Activated CD8-positive, alpha-beta memory T cell treated with anti-CD3 and anti-CD28 coated beads, Interleukin-2, amount 50 U/mL, for 1 hour (primary cell): Measurements from ENCODE around the gene CYP19A1.

Source experiments
- DNase-seq: peaks from one replicate; pipeline ENCODE4 v3.0.0-alpha.2; 2020; ENCODE audit errors: extremely low read depth

The CYP19A1 gene

DNA sequence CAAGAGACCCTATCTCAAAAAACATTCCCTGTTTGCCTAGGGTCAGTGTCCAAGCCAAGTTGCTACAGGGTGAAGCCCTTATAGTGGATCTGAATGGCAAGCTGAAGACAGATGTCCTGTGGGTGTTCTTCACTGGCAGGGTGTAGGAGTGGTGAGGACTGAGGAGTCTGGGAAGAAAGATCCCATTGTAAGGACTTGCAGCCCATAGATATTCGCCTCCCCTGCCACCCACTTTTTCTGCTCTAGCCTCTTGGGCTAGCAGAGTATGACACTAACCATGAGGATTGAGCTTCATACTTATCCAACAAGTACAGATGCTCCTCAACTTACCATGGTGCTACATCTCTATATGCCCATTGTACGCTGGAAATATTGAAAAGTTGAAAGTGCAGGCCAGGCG lies 13.2 kb downstream of the CYP19A1 start:
- no peak for DNase-seq

DNA sequence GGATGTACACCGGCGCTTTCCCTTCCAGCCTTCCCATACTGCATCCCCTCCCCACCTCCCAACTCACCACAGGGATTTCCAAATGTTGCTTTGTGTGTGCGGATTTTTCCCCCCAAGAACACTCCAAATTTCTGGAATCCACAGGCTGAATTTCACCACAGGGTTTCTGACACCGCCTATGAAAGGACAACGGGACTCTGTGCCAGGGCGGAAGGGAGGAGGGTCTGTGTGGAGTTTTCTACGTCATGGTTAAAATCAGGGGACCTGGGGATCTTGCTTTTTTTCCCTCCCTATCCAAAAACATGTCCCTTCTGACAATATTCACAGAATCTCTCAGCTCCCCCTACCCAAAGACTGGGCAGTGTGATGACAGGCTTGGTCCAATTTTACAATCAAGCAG lies 14.6 kb downstream of the CYP19A1 start:
- no peak for DNase-seq

DNA sequence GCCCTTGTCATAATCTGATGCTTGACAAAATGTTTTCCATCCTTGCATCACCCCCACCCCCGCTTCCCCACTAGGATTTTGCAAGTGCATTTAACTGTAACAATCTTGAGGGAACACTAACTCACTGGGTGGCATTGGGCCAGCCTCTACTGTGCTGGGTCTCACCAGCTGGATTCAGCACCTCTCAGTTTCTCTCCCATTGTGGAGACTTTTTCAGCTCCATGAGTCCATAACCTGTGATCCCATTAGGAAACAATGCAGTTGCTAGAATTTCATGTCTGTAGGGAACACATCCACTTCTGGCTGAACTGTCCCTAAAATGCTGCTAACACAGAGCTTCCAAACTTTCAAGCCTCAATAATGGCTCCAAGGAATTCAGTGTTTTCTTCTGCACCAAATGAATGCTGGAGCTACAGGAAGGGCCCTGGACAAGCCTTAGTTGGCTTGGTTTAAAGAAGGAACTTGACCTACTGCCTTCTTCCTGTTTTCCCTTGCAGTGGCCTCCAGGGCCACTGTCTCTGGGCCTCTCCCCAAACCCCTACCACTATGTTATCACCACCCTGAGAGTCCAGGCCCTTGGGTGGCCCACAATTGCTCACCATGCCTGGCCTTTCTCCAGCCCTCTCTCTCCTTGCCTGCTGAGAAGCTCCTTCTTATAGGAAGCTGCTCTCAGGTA lies 15.6 kb downstream of the CYP19A1 start:
- DNase-seq, result no peak

DNA sequence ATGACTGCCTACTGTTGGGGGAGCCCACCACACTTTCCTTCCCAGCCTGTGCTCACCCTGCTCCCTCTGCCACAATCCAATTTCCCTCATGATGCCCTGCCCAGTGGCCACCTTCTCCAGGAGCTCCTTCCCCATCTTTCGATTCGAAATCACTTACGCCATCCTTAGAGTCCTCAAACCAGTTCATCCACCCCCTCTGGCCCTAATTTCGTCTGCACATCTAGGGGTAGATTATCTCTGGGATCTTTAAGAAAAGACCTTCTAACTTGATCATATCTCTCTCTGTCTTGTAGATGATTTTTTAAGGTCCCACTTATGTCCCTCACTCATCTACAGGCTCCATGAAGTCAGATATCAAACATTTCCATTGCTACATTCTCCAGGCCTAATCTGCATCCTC lies 17.1 kb downstream of the CYP19A1 start:
- DNase-seq, result no peak

DNA sequence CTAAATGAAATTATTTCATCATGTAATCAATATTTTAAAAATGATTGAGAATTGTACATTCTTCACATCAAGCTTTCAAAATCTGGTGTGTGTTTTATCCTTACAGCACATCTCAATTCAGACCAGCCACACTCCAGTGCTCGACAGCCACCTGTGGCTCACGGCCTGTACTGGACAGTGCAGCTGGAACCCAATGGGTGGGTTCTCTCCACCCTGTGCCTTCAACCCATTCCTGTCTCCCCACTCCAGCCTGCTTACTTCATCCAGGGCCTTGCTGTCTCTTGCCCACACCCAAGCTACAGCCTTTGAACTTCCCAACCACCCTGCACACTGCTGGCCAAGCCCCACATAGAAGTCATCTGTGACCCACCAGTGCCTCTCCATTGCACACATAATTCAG lies 17.6 kb downstream of the CYP19A1 start:
- DNase-seq, result no peak

DNA sequence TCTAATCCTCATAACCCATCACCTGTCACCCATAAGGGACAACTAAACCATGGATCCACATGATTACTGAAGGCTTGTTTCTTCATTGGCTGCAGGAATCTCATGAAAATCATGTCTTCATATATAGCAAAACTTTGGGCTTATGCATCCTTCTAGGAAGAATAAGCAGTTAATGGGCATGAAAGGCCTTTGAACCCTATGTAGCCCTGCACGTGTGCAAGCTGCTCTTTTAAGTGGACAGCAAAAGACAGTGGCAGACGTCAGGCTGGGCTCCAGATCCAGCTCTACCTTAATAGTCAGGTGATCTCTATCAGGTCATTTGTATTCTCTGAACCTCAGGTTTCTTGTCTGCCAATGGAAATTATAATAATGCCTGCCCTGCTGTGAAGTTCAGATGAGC lies 18.9 kb downstream of the CYP19A1 start:
- no peak for DNase-seq

DNA sequence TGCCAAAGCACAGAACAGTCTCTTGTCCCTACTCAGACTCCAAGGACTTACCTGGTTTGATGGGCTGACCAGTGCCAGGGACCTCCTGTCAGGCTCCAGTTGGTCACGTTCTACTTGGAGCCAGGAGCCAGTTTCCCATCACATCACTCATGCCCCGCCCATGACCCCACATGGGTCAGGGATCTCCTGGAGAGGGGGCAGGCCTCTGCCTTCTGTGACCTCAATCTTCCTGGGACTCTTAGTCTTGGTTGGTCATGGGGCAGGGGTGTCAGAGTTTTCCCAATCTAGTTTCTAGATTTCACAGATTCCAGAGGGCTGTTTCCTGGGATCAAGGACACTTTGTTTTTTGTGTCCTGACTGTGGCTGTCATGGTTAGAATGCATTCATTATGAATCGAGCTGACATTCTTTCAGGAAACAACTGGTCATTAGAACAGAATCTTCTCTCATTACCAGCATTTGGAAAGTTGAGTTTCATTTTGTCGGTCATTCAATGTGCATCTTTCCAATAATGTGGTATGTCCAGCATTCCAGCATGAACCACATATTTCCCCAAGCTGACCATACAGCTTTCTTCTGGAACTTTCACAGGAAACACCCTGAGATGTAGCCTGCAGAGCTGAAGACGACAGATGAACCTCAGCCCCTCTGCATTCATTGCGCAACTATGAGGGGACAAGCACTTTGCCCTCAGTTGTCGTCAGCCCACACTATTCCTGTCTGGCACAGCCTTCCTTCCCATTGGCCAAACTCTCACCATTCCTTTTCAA lies 19.8 kb downstream of the CYP19A1 start:
- DNase-seq, result no peak

DNA sequence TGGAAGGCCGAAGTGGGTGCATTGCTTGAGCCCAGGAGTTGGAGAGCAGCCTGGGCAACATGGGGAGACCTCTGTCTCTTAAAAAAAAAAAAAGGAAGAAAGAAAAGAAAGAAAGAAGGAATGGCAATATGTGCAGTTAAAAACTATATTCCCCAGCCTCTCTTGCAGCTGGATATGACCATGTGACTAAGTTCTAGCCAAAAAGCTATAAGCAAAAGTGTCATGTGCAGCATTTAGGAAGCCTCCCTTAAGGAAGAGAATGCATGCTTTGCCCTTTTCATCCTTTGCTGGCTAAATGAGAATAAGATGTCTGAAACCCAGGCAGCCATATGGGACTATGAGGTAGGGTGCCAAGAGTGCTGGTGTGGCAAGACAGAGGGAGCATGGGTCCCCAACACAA lies 21.8 kb downstream of the CYP19A1 start:
- no peak for DNase-seq

DNA sequence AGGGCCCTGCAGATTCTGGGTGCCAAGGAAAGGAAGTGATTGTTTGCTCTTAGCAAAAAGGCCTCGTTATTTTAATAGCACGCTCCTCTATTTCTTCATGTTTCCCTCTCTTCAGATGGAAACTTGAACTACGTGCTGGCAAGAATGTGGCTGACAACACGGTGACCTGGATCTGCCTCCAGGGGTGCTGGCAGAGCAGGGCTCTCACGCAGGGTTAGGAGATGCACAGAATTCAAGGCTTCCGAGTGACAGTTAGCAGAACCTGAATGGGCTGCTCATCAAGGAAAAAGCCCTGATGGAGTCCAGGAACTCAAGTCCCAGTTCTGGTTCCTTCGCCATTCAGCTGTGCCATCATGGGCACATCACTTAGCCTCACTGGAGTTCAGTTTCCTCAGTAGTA lies 22.7 kb downstream of the CYP19A1 start:
- no peak for DNase-seq

DNA sequence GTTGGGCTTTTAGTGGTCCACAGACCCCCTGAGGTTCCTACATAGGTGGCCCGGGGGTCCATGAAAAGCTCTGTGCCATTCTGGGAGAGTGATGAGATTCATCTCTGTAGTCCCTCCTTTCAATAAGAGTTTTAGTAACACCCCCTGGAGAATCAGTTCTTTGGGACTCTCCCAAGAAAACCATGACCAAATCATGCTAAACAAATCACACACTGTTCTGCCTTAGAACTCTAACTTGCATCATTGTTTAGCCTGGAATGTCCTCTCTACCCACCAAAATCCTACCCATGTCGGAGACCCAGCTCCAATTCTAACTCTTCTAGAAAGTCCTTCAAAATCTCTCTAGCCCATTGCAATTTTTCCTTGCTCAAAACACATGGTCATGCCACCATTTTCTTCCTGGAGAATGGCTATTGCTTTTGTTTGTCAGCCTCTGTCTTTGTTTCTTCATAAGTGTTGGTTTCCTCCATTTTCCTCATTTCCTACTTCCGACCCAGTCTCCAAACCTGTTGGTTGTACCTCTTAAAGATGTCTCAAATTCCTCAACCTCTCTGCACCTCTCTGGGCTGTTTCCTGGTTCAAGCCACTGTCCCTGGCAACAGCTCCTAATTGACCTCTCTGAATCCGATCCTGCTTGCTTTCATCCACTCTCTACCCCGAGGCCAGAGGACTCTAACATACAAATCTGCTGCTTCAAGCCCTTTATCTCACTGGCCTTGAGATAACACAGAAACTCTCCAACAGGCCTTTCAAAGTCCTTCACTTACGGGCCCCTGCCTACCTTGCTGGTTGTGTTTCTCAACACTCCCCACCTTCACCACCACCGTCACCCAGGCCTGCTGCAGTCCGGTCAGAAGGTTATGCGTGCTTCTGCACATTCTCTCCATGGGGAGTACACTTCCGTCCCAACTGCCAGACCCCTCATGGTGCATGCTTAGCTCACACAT lies 23.7 kb downstream of the CYP19A1 start:
- DNase-seq, result no peak

DNA sequence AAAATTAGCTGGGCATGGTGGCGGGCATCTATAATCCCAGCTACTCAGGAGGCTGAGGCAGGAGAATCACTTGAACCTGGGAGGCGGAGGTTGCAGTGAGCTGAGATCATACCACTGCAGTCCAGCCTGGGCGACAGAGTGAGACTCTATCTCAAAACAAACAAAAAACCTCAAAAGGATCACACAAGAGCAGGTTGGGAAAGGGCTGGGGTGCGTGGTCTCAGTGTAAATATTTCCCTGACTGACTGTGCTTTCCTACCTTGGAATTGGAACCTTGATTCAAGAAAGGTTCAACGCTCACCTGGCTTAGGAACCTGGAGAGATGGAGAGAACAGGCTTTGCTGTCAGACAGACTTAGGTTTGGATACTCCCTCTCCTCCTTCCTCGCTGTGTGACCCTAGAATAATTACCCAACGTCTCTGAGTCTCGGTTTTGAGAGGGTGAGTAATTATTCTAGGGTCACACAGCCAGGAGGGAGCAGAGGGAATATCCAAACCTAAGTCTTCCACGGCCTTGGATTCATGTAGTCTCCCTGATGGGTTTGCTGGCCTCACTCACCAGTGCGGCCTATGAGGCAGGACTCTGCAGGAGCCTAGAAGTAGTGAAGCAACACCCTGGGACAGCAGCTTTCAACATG lies 24.6 kb downstream of the CYP19A1 start:
- DNase-seq, result no peak

DNA sequence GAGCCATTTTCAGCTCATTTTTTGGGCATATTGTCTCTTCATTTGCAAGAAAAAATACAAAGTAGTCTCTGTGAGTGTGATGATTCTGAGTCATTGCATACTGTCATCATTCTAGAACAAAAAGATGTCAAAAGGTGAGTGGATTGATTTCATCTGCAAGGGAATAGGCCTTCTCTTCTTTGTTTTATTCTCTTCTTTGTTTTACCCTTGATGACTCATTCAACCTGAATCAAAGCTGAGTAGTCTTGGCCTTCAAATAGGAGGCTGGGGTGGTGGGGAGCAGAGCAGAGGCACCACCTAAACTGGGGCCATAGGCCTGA lies 25.4 kb downstream of the CYP19A1 start:
- no peak for DNase-seq

DNA sequence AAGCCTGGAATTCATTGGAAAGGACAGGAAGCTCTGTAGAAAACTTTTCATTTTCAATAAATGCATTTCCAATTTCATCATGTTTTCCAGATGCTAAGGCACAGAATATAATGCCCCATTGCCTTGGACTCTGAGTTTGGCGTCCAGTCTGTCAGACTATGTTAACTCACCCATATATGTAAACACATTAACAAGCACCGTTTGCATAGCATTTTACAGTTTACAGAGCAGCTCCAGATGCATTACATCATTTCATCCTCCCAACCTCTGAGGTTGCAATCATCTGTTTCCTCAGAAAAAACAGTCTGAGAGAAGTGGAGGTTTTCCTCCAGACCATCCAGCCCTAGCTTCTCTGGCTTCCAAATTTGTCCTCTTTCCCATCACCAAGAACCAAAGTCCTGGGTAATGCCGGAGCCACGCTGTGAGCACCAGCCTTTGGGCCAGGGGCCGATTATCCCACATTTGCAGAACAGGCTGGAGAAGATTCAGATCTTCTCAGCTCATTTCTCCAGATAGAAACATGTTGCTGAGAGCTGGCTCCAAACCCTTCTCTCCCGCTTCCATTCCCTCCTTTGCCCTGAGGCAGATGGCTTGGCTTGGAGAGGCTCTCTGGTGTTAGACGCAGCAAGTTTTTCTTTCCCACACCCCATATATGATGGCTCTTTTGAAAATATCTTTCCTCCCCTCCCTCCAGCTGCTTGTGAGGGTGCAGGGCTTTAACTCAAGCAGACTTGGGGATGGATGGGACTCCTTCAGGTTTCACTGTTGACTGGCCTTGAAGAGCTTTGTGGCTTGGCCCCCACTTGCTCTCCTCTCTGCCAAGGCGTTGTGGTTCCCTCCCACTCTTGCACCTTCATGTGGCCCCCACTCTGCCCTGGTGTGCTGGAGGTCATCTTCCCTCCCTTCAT lies 26.0 kb downstream of the CYP19A1 start:
- no peak for DNase-seq

DNA sequence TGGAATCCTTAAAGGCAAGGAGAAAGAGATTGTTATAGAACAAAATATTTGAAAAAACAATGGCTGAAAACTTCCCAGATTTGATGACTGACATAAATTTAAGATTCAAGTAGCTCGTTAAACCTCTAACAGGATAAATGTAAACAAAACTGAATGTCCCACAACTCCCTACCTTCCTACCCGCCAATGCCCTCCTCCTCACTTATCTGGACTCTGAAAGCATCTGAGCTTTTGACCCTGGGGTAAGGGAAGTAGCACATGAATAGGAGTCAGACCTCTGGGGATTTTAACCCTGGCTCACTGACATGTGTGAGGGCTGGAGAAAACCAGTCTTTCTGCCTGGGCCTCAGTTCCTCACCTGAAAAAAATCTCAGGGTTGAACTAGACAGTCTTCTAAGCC lies 26.9 kb downstream of the CYP19A1 start:
- no peak for DNase-seq

DNA sequence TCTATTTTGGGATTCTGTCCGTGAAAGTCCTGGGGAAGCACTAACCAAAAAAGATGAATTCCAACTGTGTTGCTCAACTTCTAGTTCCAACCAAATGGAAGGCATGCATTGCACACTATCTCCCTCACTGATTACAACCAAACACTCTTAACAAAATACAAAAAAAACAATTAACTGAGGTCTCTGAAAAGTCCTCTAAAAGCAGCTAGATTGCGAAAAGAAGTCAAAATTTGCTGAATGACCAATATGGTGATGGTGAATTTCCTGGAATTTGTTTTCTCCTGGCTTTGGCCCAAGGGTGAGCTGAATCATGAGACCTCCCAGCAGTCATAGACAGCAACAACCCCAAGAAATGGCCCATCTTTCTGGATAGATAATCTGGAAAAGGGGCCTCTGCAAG lies 28.3 kb downstream of the CYP19A1 start:
- DNase-seq, result no peak

DNA sequence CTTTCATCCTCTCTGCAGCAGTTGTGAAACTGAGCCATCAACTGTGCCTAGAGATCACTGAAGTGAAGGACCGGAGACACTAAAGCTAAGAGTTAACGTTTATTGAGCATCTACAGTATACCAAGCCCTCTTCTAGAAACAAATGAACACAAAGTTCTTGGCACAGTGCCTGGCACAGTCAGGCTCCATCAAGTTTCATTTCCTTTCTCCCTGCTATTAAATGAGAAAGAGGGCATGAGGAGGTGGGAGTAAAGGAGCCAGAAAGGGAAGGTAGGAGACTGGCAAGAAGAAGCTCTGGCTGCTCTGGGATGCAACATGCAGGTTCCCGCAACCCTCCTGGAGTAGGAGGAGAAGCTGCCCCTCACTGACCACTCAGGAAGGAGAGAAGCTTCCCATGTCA lies 30.6 kb downstream of the CYP19A1 start:
- no peak for DNase-seq

DNA sequence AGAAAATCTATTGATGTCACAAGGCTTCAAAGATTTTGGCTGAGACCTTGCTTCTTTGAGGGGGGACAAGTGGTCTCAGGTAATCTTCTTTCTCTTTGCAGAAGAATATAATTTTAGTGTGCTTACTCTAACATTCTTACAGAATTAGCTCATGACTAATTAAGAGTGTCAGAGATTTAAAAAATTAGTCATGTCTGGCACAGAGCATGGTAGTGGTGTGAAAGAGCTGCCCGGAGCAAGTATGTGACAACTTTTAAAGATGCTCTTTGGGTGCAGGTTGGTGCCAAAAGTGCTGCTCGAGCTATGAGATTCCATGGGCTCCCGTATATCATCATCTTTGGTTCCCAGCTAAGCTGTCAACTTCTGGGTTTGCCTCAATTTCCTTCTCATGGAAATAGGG lies 31.1 kb downstream of the CYP19A1 start:
- no peak for DNase-seq

DNA sequence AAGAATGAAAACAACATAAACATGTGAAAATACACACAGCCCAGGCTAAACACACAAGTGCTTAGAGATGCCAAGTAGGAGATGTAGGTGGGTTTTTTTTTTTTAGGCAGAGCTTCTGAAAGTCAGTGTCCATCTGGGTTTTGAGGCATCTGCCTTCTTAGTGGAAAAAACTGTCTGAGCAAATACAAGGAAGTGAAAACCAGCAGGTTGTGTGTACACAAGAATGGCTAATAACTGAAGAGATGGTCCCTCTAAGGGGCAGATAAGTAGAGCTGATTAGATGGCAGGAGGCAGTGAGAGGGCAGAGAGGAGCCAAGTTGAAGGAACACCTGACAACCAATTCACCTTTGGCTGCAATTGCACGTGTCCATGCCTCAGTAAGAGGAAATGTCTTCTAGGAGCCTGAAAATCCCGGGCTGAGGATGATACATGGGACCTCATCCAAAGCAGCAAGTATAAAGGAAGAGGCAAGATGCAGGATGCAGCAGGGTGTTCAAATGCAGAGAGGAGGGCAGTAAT lies 34.9 kb downstream of the CYP19A1 start:
- DNase-seq, result no peak

DNA sequence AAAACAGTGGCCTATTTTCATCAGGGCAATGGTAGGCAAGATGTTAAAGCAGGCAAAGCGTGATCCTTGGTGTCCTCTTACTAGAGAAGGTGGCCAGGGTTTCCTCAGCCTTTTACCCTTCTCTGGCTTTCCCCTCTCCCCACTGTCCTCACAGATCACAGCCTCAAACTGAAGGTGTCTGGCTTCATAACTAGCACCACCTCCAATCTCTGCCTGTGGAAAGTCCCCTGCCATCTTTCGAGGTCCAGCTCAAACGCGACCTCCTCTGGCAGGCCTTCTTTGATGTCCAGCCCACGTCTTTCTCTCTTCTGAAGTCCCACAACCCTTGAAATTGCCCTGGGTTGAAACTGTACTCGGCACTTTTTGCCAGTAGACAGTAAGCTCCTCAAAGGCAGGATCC lies 35.9 kb downstream of the CYP19A1 start:
- DNase-seq, result no peak

DNA sequence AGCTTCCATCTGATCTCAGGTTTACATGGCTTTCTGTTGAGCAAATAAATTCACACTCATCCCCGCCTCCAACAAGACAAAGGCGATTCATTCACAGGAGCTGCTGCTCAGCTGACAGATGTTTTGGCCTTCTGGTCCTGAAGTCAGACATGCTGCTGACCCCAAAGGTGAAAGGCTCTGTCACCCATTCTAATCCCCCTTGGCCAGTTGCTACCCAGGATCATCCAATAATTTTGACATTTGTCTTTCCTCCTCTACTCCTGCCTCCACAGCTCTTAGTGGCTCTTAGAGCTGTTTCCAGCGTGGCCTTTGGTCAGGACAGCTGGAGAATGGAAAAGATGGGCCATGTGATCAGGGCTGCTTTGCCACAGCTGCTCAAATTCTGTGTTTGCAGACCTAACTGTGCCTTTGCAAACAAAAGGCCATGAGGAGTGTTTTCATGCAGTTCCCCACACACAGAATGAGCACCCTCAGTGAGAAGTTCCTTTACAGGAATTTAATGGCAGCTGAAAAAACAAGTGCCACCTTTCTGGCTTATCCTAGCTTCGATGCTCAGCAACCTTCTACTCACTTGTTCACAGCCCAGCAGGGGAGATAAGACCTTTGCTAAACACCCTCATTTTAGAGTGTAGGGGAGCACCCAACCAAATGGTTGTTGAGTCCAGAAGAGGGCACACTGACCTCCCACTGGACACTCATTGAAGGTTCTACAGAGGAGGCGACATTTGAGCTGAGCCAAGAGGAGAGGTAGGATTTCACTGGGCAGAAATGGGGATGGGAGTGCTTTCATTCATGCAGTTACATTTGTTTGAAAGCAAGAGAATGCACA lies 39.0 kb downstream of the CYP19A1 start:
- DNase-seq, result no peak
